GM12892 (cell line): ENCODE measurements around the gene BPIFB2.

Source experiments
- POLR2A ChIP-seq: IDR thresholded peaks from 2 replicates; pipeline ENCODE4 v1.6.1; 2011; ENCODE audit warnings: low read depth, low read length, control low read depth
- POLR2AphosphoS5 ChIP-seq: IDR thresholded peaks from 2 replicates; pipeline ENCODE4 v1.6.1; 2011; ENCODE audit warnings: low read depth, low read length, control low read depth

- TF ChIP-seq POLR2A (no peak), POLR2AphosphoS5 (no peak)
Observed at GRCh38 chr20:33061658-33062028, 54.1 kb downstream of the BPIFB2 start.
